A549 (cell line): ENCODE data around the gene ADCY6. TPM values are rescaled to one million over a fixed set of nuclear protein-coding genes. Genes with fewer than 3 reads are reported as not detected.

Experiments
- ATAC-seq, 2 experiments: fragments of 200-7000 bp in 1 of 2; fragments of >200 bp in 1 of 2; cut with Nextera tagmentation in 1 of 2; cut with Tn5 transposase in 1 of 2; 3 replicates each; pipeline versions ENCODE4 v1.8.0 to v1.9.1; 2018 to 2020; ENCODE audit warnings: mild to moderate bottlenecking in 1 of 2, moderate library complexity in 1 of 2
- CTCF ChIA-PET: fragments of 300-600 bp; sonication (Branson Sonifier 250); formaldehyde crosslinking; extraction: SDS; loops from one replicate; lab custom pipeline; 2021; ENCODE audit warnings: antibody characterized with exemption, inconsistent platforms; lab: Yijun Ruan, JAX
- POLR2A ChIA-PET: fragments of 350-600 bp; formaldehyde crosslinking; extraction: SDS; loops from one replicate; lab custom pipeline; 2021; ENCODE audit warnings: antibody characterized with exemption, inconsistent platforms; lab: Yijun Ruan, JAX
- DNase-seq, 2 experiments: peaks; one replicate each; pipeline versions ENCODE4 v3.0.0 to v3.0.0-alpha.2; 2011 to 2016; ENCODE audit warnings: low read depth in 1 of 2, low spot score in 1 of 2
- FAIRE-seq: peaks from 2 replicates; lab custom pipeline; 2011; peaks lifted over from hg19 to GRCh38; lab: Jason Lieb, UNC
- H3K27ac ChIP-seq, 2 experiments: fragments of >200 bp; sonication (Bioruptor Twin); formaldehyde crosslinking; 3 replicates each; pipeline ENCODE4 v1.5.1; 2016 to 2017
- H3K4me1 ChIP-seq: fragments of >200 bp; sonication (Bioruptor Twin); formaldehyde crosslinking; 3 replicates; pipeline ENCODE4 v1.6.1; 2016
- H3K4me2 ChIP-seq: fragments of >200 bp; sonication (Bioruptor Twin); formaldehyde crosslinking; 3 replicates; pipeline ENCODE4 v1.6.1; 2016
- H3K4me3 ChIP-seq: fragments of >200 bp; sonication (Bioruptor Twin); formaldehyde crosslinking; 3 replicates; pipeline ENCODE4 v1.5.1; 2016
- H3K9me3 ChIP-seq: fragments of >200 bp; sonication (Bioruptor Twin); formaldehyde crosslinking; 3 replicates; pipeline ENCODE4 v1.6.1; 2016
- CHD4 ChIP-seq: fragments of 200-600 bp; sonication (generic); IDR thresholded peaks from 2 replicates; pipeline ENCODE4 v1.6.1; 2016; ENCODE audit warnings: antibody characterized with exemption, mild to moderate bottlenecking, borderline replicate concordance
- EP300 ChIP-seq, 2 experiments: fragments of >200 bp; sonication (Bioruptor Twin); formaldehyde crosslinking; IDR thresholded peaks; 2 replicates in 1 of 2; 3 replicates in 1 of 2; pipeline ENCODE4 v1.6.1; 2016 to 2017
- FOSB ChIP-seq: fragments of 250-450 bp; sonication (Bioruptor Pico); IDR thresholded peaks from 2 replicates; pipeline ENCODE4 v1.5.0; 2020; ENCODE audit warnings: mild to moderate bottlenecking, moderate library complexity
- FOXS1 ChIP-seq: fragments of 250-450 bp; sonication (Bioruptor Pico); IDR thresholded peaks from 2 replicates; pipeline ENCODE4 v1.5.0; 2020; ENCODE audit warnings: mild to moderate bottlenecking, moderate library complexity
- HEYL ChIP-seq: fragments of 250-450 bp; sonication (Bioruptor Pico); IDR thresholded peaks from 2 replicates; pipeline ENCODE4 v1.8.0; 2021; ENCODE audit warnings: mild to moderate bottlenecking, moderate library complexity
- HOXA7 ChIP-seq: fragments of 250-450 bp; sonication (Bioruptor Pico); IDR thresholded peaks from 2 replicates; pipeline ENCODE4 v1.5.0; 2020; ENCODE audit warnings: mild to moderate bottlenecking, moderate library complexity
- KDM5A ChIP-seq: fragments of 200-600 bp; sonication (generic); IDR thresholded peaks from 2 replicates; pipeline ENCODE4 v1.6.1; 2016; ENCODE audit warnings: antibody characterized with exemption, mild to moderate bottlenecking
- MAZ ChIP-seq: fragments of 150-350 bp; IDR thresholded peaks from 2 replicates; pipeline ENCODE4 v1.6.1; 2014; ENCODE audit warnings: antibody characterized with exemption, low read depth, low read length, borderline replicate concordance
- NFE2L2 ChIP-seq: fragments of 150-350 bp; conservative IDR thresholded peaks from 2 replicates; pipeline ENCODE4 v1.6.1; 2014; ENCODE audit warnings: low read length
- NR3C1 ChIP-seq: fragments of >200 bp; sonication (Bioruptor Twin); formaldehyde crosslinking; IDR thresholded peaks from 3 replicates; pipeline ENCODE4 v1.6.1; 2017
- POLR2A ChIP-seq: IDR thresholded peaks from 2 replicates; pipeline ENCODE4 v1.6.1; 2012; ENCODE audit warnings: mild to moderate bottlenecking, low read length
- POLR2AphosphoS2 ChIP-seq: conservative IDR thresholded peaks from 2 replicates; pipeline ENCODE4 v1.6.1; 2012; ENCODE audit warnings: low read length, improper control_type of control experiment, inconsistent platforms
- RAD21 ChIP-seq, 2 experiments: fragments of >200 bp in 1 of 2; sonication (Bioruptor Twin) in 1 of 2; formaldehyde crosslinking in 1 of 2; IDR thresholded peaks in 1 of 2; conservative IDR thresholded peaks in 1 of 2; 2 replicates in 1 of 2; 3 replicates in 1 of 2; pipeline ENCODE4 v1.6.1; 2012 to 2018; ENCODE audit warnings: inconsistent platforms in 1 of 2
- RCOR1 ChIP-seq: fragments of 150-350 bp; IDR thresholded peaks from 2 replicates; pipeline ENCODE4 v1.6.1; 2014; ENCODE audit warnings: antibody characterized with exemption, low read length, low read depth
- SREBF2 ChIP-seq: fragments of 450-650 bp; IDR thresholded peaks from 2 replicates; pipeline ENCODE4 v1.6.1; 2014; ENCODE audit warnings: mild to moderate bottlenecking, moderate library complexity
- TFCP2L1 ChIP-seq: fragments of 250-450 bp; sonication (Bioruptor Pico); IDR thresholded peaks from 2 replicates; pipeline ENCODE4 v1.5.0; 2021; ENCODE audit warnings: mild to moderate bottlenecking
- ZFP36 ChIP-seq: fragments of 450-650 bp; IDR thresholded peaks from 2 replicates; pipeline ENCODE4 v1.6.1; 2014; ENCODE audit warnings: borderline replicate concordance; ENCODE audit not compliant: partially characterized antibody
- WGBS: methylation state at CpG from one replicate; pipeline ENCODE4 v1.1.6; 2017; ENCODE audit errors: missing lambda C conversion rate; 5-methylcytosine and 5-hydroxymethylcytosine counted together
- polyA plus RNA-seq, 4 experiments: library from polyadenylated mRNA; depleted of rRNA in 3 of 4; stranded (reverse); fragments of >200 nt; fragmentation: RNase III in 1 of 4; extraction: RNeasy Plus Mini Kit Qiagen cat#74134 plus additional on column Dnase treatment in 1 of 4; gene quantifications; 2 replicates in 3 of 4; 3 replicates in 1 of 4; pipeline ENCODE4 v1.2.3, GENCODE V29; 2011 to 2017
- TF ChIP-seq, protein P1 (sequence below): fragments of 450-650 bp; IDR thresholded peaks from 2 replicates; pipeline ENCODE4 v1.6.1; 2014; ENCODE audit warnings: antibody characterized with exemption
- TF ChIP-seq, protein P2 (sequence below): fragments of 250-450 bp; sonication (Bioruptor Pico); IDR thresholded peaks from 2 replicates; pipeline ENCODE4 v1.5.0; 2021; ENCODE audit warnings: mild to moderate bottlenecking, moderate library complexity, borderline replicate concordance
- TF ChIP-seq, protein P3 (sequence below): fragments of 200-600 bp; sonication (generic); IDR thresholded peaks from 2 replicates; pipeline ENCODE4 v1.6.1; 2016; ENCODE audit warnings: antibody characterized with exemption, mild to moderate bottlenecking, moderate library complexity

Gene ADCY6
- polyA plus RNA-seq, 2 of the 4 experiments (the other 2 are of a cell fraction), result 16.3 to 20.8 TPM

DNA sequence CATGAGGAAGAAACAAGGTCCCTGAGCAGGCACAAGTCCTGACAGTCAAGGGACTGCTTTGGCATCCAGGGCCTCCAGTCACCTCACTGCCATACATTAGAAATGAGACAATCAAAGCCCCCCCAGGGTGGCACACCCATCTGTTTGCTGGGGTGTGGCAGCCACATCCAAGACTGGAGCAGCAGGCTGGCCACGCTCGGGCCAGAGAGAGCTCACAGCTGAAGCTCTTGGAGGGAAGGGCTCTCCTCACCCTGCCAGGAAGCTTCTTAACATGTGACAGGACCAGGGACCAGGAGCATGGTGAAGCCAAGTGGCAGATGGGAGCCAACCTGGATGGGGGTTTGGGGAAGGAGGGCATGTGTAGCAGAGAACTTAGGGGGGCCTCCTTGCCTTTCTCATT is 39.4 kb upstream of the ADCY6 start:
- H3K4me2 ChIP-seq, result no peak overlapping the region
- DNase-seq, result no peak
- peak in 1 of 2 experiments; percentile 7; a peak in 2 of 6 replicates for ATAC-seq
- 0 out of 3 replicates have a peak, but pooled peaks cover 4% of the 10 kb centered on the region for H3K4me1 ChIP-seq
- no peak overlapping the region for H3K27ac ChIP-seq
- POLR2A ChIA-PET, result interaction anchor here (1.7 kb wide), 1 partner anchor 37 kb away, joined by 6 read pairs; the partner anchor contains the start of gene RND1
- no peaks in the 10 kb centered on the region for H3K9me3 ChIP-seq
- TF ChIP-seq FOSB (CRISPR knock-in tag) (no peak), EP300 (IDR thresholded peaks at IDR 0.05) (no peak), CHD4 (no peak), NR3C1 (no peak), RCOR1 (no peak), POLR2AphosphoS2 (no peak), FOXS1 (CRISPR knock-in tag) (no peak), RAD21 (conservative IDR thresholded peaks at IDR 0.05 in 1 of 2, IDR thresholded peaks at IDR 0.05 in 1 of 2) (no peak), HEYL (no peak)
- TF ChIP-seq, protein P1, sequence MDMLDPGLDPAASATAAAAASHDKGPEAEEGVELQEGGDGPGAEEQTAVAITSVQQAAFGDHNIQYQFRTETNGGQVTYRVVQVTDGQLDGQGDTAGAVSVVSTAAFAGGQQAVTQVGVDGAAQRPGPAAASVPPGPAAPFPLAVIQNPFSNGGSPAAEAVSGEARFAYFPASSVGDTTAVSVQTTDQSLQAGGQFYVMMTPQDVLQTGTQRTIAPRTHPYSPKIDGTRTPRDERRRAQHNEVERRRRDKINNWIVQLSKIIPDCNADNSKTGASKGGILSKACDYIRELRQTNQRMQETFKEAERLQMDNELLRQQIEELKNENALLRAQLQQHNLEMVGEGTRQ, result no peak
- TF ChIP-seq, protein P2, sequence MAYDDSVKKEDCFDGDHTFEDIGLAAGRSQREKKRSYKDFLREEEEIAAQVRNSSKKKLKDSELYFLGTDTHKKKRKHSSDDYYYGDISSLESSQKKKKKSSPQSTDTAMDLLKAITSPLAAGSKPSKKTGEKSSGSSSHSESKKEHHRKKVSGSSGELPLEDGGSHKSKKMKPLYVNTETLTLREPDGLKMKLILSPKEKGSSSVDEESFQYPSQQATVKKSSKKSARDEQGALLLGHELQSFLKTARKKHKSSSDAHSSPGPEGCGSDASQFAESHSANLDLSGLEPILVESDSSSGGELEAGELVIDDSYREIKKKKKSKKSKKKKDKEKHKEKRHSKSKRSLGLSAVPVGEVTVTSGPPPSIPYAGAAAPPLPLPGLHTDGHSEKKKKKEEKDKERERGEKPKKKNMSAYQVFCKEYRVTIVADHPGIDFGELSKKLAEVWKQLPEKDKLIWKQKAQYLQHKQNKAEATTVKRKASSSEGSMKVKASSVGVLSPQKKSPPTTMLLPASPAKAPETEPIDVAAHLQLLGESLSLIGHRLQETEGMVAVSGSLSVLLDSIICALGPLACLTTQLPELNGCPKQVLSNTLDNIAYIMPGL (CRISPR knock-in tag), result no peak
- no peak overlapping the region for H3K4me3 ChIP-seq
- FAIRE-seq, result no peak
- CTCF ChIA-PET, result interaction anchor here (0.6 to 18.2 kb wide), 8 partner anchors 11 to 108 kb away, joined by 4 to 230 read pairs (median 10); partner anchors contain the start of genes CACNB3 and DDX23
- no CpG with 5 or more reads among the region's 2 CpGs for WGBS

DNA sequence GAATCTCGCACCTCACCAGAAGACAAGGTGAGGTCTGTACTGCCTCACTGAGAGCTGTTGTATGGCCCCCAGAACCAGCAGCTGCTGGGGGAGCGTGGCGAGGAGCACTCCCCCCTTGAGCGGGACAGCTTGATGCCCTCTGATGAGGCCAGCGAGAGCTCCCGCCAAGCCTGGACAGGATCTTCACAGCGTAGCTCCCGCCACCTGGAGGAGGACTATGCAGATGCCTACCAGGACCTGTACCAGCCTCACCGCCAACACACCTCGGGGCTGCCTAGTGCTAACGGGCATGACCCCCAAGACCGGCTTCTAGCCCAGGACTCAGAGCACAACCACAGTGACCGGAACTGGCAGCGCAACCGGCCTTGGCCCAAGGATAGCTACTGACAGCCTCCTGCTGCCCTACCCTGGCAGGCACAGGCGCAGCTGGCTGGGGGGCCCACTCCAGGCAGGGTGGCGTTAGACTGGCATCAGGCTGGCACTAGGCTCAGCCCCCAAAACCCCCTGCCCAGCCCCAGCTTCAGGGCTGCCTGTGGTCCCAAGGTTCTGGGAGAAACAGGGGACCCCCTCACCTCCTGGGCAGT is 38.7 kb upstream of the ADCY6 start:
- Histone ChIP-seq H3K4me2 (no peak overlapping the region), H3K27ac (no peak overlapping the region), H3K4me3 (no peak overlapping the region), H3K4me1 (0 out of 3 replicates have a peak, but pooled peaks cover 4% of the 10 kb centered on the region), H3K9me3 (no peaks in the 10 kb centered on the region)
- CTCF ChIA-PET, result interaction anchor here (0.6 to 18.2 kb wide), 10 partner anchors 8 to 108 kb away, joined by 3 to 230 read pairs (median 7); partner anchors contain the start of genes CACNB3 and DDX23
- 88% methylated on average over 9 of the region's 17 CpGs for WGBS
- TF ChIP-seq, protein P3, sequence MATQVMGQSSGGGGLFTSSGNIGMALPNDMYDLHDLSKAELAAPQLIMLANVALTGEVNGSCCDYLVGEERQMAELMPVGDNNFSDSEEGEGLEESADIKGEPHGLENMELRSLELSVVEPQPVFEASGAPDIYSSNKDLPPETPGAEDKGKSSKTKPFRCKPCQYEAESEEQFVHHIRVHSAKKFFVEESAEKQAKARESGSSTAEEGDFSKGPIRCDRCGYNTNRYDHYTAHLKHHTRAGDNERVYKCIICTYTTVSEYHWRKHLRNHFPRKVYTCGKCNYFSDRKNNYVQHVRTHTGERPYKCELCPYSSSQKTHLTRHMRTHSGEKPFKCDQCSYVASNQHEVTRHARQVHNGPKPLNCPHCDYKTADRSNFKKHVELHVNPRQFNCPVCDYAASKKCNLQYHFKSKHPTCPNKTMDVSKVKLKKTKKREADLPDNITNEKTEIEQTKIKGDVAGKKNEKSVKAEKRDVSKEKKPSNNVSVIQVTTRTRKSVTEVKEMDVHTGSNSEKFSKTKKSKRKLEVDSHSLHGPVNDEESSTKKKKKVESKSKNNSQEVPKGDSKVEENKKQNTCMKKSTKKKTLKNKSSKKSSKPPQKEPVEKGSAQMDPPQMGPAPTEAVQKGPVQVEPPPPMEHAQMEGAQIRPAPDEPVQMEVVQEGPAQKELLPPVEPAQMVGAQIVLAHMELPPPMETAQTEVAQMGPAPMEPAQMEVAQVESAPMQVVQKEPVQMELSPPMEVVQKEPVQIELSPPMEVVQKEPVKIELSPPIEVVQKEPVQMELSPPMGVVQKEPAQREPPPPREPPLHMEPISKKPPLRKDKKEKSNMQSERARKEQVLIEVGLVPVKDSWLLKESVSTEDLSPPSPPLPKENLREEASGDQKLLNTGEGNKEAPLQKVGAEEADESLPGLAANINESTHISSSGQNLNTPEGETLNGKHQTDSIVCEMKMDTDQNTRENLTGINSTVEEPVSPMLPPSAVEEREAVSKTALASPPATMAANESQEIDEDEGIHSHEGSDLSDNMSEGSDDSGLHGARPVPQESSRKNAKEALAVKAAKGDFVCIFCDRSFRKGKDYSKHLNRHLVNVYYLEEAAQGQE, result no peak
- TF ChIP-seq POLR2A (no peak), KDM5A (no peak), HOXA7 (CRISPR knock-in tag) (no peak), NR3C1 (no peak), ZFP36 (no peak), TFCP2L1 (CRISPR knock-in tag) (no peak), NFE2L2 (no peak), FOXS1 (CRISPR knock-in tag) (no peak), SREBF2 (no peak), MAZ (no peak)
- FAIRE-seq, result no peak
- peak in 1 of 2 experiments; percentile 7; a peak in 2 of 6 replicates for ATAC-seq
- no peak for DNase-seq
- POLR2A ChIA-PET, result interaction anchor here (0.5 to 1.7 kb wide), 3 partner anchors 25 to 446 kb away, joined by 5 to 9 read pairs (median 6); partner anchors contain the start of genes DDX23 and RND1
